ENCODE data around the gene CKS1B.
"Not testable (repeated sequence)": the region's sequence is repeated elsewhere in the genome, so short reads cannot be mapped to it uniquely, and the experiment has no call there.

Gene CKS1B

GRCh38 chr1:154964359-154964758, 10.1 kb upstream of the CKS1B start:
- no peak for DNase-seq (ENCODE audit: low read depth in 2 of 2)

GRCh38 chr1:154966111-154966510, 8.4 kb upstream of the CKS1B start:
- no peak for DNase-seq (ENCODE audit: low read depth in 2 of 2)

GRCh38 chr1:154967331-154967950, 7.0 kb upstream of the CKS1B start:
- no peak for DNase-seq (ENCODE audit: low read depth in 2 of 2)

- no peak for DNase-seq (ENCODE audit: low read depth in 2 of 2)
Observed at GRCh38 chr1:154968731-154969130, 5.8 kb upstream of the CKS1B start.

GRCh38 chr1:154969246-154969645, 5.2 kb upstream of the CKS1B start:
- DNase-seq (ENCODE audit: low read depth in 2 of 2): no peak

- no peak for DNase-seq (ENCODE audit: low read depth in 2 of 2)
Observed at GRCh38 chr1:154969860-154970452, 4.5 kb upstream of the CKS1B start.

GRCh38 chr1:154970631-154971340, 3.7 kb upstream of the CKS1B start, which contains the start of gene SHC1:
Gene SHC1, minus strand, starts transcription at chr1:154970747. Its CDS starts 221 bp downstream, at chr1:154970526.
- DNase-seq (ENCODE audit: low read depth in 2 of 2): no peak

GRCh38 chr1:154971341-154971998, 3.0 kb upstream of the CKS1B start:
- no peak for DNase-seq (ENCODE audit: low read depth in 2 of 2)

- no peak for DNase-seq (ENCODE audit: low read depth in 2 of 2)
Observed at GRCh38 chr1:154972213-154972516, 2.3 kb upstream of the CKS1B start.

- no peak for DNase-seq (ENCODE audit: low read depth in 2 of 2)
Observed at GRCh38 chr1:154972517-154973343, 1.8 kb upstream of the CKS1B start.

- DNase-seq (ENCODE audit: low read depth in 2 of 2): peak; percentile 86 to 90
Observed at GRCh38 chr1:154973344-154974101, 958 bp upstream of the CKS1B start.

GRCh38 chr1:154974808-154975408, 427 bp downstream of the CKS1B start:
- peak; percentile 90 to 91 for DNase-seq (ENCODE audit: low read depth in 2 of 2)

- peak; percentile 61 to 70 for DNase-seq (ENCODE audit: low read depth in 2 of 2)
Observed at GRCh38 chr1:154975409-154976059, 1.1 kb downstream of the CKS1B start.

- DNase-seq (ENCODE audit: low read depth in 2 of 2): not testable (repeated sequence)
Observed at GRCh38 chr1:154977762-154978161, 3.3 kb downstream of the CKS1B start.

GRCh38 chr1:154978360-154978759, 3.9 kb downstream of the CKS1B start:
- no peak for DNase-seq (ENCODE audit: low read depth in 2 of 2)

GRCh38 chr1:154982341-154982740, 7.9 kb downstream of the CKS1B start:
- no peak for DNase-seq (ENCODE audit: low read depth in 2 of 2)

GRCh38 chr1:154982897-154983648, 8.6 kb downstream of the CKS1B start, which contains the start of gene FLAD1:
Gene FLAD1, plus strand, starts transcription at chr1:154983344. Its CDS starts 351 bp downstream, at chr1:154983695.
- DNase-seq (ENCODE audit: low read depth in 2 of 2): peak; percentile 94 to 95

GRCh38 chr1:154983776-154984466, 9.4 kb downstream of the CKS1B start:
- no peak for DNase-seq (ENCODE audit: low read depth in 2 of 2)

GRCh38 chr1:154986736-154987135, 12.3 kb downstream of the CKS1B start:
- not testable (repeated sequence) for DNase-seq (ENCODE audit: low read depth in 2 of 2)
